Activated B cell treated with CpG ODN at 0.5 μM for 24 hours (primary cell): ENCODE data around the gene RNF19B. TPM values are rescaled to one million over a fixed set of nuclear protein-coding genes. Genes with fewer than 3 reads are reported as not detected.

ENCODE experiments used
- ATAC-seq: fragments of 200-7000 bp; cut with Tn5 transposase; one replicate; pipeline ENCODE4 v1.10.0; 2021; ENCODE audit warnings: low read depth, mild to moderate bottlenecking, moderate library complexity
- CTCF ChIA-PET: fragments of 350-600 bp; sonication (Branson Sonifier 250); formaldehyde crosslinking; loops from one replicate; lab custom pipeline; 2021; ENCODE audit warnings: antibody characterized with exemption; lab: Charles Lee
- POLR2A ChIA-PET: fragments of 350-600 bp; sonication (Branson Sonifier 250); formaldehyde crosslinking; loops from one replicate; lab custom pipeline; 2021; ENCODE audit warnings: antibody characterized with exemption; lab: Charles Lee
- DNase-seq: peaks from one replicate; pipeline ENCODE4 v3.0.0; 2022
- H3K27ac Mint-ChIP-seq: one replicate; pipeline ENCODE4 v1.8.0; 2020; ENCODE audit warnings: mixed read lengths
- H3K27me3 Mint-ChIP-seq: one replicate; pipeline ENCODE4 v1.8.0; 2021; ENCODE audit warnings: mixed read lengths
- H3K36me3 Mint-ChIP-seq: one replicate; pipeline ENCODE4 v1.8.0; 2021; ENCODE audit warnings: low read depth, mixed read lengths
- H3K4me1 Mint-ChIP-seq: one replicate; pipeline ENCODE4 v1.8.0; 2021; ENCODE audit warnings: mixed read lengths
- H3K4me3 Mint-ChIP-seq: one replicate; pipeline ENCODE4 v1.8.0; 2020; ENCODE audit warnings: mild to moderate bottlenecking, mixed read lengths
- H3K9me3 Mint-ChIP-seq: one replicate; pipeline ENCODE4 v1.8.0; 2020; ENCODE audit warnings: mixed read lengths
- intact Hi-C: fragments of 100-400 bp; cut with micrococcal nuclease; formaldehyde crosslinking; loops from one replicate; pipeline ENCODE4 v1.15.1; 2024
- total RNA-seq: library from RNA; stranded (reverse); gene quantifications from 2 replicates; pipeline ENCODE4 v1.2.3, GENCODE V29; 2022
- TF ChIP-seq, protein P1 (sequence below): fragments of 200-600 bp; IDR thresholded peaks from one replicate; pipeline ENCODE4 v1.8.0; 2022; ENCODE audit warnings: antibody characterized with exemption, mild to moderate bottlenecking

RNF19B gene
- total RNA-seq, 1 donor from 2014 or later: 23.6 TPM

DNA sequence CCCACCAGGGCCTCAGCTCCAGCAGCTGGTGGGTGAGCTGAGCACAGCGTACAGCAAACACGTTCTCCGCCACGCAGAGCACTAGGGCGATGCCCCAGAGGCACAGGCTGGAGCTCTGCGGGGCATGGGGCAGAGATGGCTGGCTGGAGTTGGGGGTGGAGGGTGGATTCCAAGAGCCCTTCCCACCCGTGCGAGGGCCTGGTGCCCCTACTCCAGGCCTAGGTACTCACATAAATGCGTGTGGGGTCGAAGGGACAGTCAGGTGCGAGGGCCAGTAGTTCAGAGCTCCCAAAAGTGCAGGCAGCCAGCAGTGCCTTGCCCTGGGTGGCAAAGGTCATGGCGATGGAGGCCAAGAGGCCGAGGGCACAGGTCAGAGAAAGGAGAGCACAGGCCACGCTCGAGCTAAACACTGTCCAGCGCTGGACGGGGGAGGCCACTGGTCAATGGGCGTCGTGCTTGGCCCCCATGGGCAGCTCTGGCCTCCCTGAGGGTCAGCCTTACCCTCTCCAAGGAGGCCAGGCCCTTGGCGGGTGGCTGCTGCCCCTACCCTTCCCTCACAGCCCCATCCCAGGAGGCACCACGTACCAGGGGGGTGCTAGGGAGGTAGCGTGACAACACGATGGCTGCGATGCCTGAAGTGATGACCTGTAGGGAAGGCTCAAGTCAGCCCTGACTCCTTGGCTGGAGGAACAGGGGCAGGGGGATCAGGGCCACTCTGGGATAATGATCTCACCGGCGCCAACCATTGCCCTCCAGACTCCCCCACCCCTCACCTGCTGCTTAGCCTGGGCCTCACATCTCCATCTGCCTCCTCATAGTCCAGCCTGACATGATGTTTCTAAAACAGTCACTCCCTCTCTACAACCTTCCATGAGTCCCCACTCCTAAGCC, 69.0 kb downstream of the RNF19B start:
- CTCF ChIA-PET: interaction anchor here (1.5 kb wide), 1 partner anchor 184 kb away, joined by 3 read pairs; no protein-coding TSS in a partner anchor
- ATAC-seq: no peak
- H3K4me1 Mint-ChIP-seq: peaks cover 18% of the 10 kb centered on the region

DNA sequence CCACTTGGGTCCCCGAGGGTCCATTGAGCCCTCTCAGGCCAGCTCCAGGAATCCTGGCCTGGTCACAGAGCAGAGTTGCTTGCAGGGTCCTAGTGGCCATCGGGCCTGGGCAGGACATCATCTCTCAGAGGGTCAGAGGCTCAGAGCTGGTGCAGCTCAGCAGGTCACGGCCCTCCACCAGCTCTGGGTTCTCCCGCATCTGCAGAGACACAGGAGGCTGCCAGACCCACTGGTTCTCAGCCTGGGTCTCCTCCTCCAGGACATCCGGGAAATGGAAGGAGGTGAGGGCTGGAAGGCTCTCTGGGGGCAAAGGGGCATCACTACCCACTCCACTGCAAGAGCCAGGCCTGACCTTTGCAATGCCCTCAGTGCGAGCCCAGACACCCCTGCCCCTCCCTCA, 69.9 kb downstream of the RNF19B start:
- Mint-ChIP-seq H3K27me3 (peaks cover 46% of the 10 kb centered on the region), H3K27ac (no peak overlapping the region)

More for the DNA sequence above, 69.0 kb downstream of the RNF19B start:
- Mint-ChIP-seq H3K4me3 (no peak overlapping the region), H3K27ac (no peak overlapping the region), H3K27me3 (peaks cover 46% of the 10 kb centered on the region), H3K9me3 (no peaks in the 10 kb centered on the region), H3K36me3 (no peaks in the 10 kb centered on the region)
- TF ChIP-seq, protein P1, sequence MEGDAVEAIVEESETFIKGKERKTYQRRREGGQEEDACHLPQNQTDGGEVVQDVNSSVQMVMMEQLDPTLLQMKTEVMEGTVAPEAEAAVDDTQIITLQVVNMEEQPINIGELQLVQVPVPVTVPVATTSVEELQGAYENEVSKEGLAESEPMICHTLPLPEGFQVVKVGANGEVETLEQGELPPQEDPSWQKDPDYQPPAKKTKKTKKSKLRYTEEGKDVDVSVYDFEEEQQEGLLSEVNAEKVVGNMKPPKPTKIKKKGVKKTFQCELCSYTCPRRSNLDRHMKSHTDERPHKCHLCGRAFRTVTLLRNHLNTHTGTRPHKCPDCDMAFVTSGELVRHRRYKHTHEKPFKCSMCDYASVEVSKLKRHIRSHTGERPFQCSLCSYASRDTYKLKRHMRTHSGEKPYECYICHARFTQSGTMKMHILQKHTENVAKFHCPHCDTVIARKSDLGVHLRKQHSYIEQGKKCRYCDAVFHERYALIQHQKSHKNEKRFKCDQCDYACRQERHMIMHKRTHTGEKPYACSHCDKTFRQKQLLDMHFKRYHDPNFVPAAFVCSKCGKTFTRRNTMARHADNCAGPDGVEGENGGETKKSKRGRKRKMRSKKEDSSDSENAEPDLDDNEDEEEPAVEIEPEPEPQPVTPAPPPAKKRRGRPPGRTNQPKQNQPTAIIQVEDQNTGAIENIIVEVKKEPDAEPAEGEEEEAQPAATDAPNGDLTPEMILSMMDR: no peak
- intact Hi-C loops: no loop called here
- POLR2A ChIA-PET: no interaction called here
- DNase-seq: no peak

DNA sequence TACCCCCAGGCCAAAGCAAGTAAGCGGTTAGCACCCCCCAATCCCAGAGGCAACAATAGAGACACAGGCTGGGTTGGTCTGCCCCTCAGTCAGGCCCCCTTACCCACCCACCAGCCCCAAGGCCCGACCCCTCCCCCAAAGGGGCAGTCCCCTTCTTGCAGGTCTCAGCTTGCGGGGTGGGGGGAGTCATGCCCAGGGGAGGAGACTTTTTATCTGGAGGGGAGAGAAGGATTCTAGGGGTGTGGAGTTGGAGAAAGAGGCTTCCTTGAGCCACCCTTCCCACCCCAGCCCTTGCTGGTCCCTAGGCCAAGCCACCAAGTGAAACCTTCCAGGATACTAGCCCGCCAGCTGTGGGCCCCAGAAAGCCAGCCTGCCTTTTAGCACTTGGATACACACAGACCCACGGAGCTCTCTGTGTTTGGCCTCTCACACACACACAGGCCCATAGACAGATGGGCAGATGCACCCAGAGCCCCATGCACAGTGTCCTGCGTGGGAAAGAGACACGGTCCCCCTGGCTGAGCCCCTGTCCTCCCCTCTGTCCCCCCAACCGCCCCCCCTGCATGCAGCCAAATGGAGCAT, 70.5 kb downstream of the RNF19B start:
- H3K36me3 Mint-ChIP-seq: no peaks in the 10 kb centered on the region
- peak overlapping the region; percentile 70 for H3K4me3 Mint-ChIP-seq
- TF ChIP-seq, protein P1: no peak
- POLR2A ChIA-PET: no interaction called here
- intact Hi-C loops: no loop called here
- peaks cover 17% of the 10 kb centered on the region for H3K4me1 Mint-ChIP-seq
- no peaks in the 10 kb centered on the region for H3K9me3 Mint-ChIP-seq
- H3K27me3 Mint-ChIP-seq: peaks cover 48% of the 10 kb centered on the region
- no peak for ATAC-seq
- H3K27ac Mint-ChIP-seq: no peak overlapping the region
- DNase-seq: no peak
- CTCF ChIA-PET: interaction anchor here (1.5 kb wide), 1 partner anchor 182 kb away, joined by 3 read pairs; no protein-coding TSS in a partner anchor

More for the DNA sequence above, 69.9 kb downstream of the RNF19B start:
- Mint-ChIP-seq H3K9me3 (no peaks in the 10 kb centered on the region), H3K4me3 (no peak overlapping the region), H3K36me3 (no peaks in the 10 kb centered on the region), H3K4me1 (peaks cover 17% of the 10 kb centered on the region)
- no peak for DNase-seq
- TF ChIP-seq, protein P1: no peak
- no peak for ATAC-seq
- intact Hi-C loops: no loop called here
- CTCF ChIA-PET: interaction anchor here (1.5 kb wide), 1 partner anchor 183 kb away, joined by 3 read pairs; no protein-coding TSS in a partner anchor
- POLR2A ChIA-PET: no interaction called here

DNA sequence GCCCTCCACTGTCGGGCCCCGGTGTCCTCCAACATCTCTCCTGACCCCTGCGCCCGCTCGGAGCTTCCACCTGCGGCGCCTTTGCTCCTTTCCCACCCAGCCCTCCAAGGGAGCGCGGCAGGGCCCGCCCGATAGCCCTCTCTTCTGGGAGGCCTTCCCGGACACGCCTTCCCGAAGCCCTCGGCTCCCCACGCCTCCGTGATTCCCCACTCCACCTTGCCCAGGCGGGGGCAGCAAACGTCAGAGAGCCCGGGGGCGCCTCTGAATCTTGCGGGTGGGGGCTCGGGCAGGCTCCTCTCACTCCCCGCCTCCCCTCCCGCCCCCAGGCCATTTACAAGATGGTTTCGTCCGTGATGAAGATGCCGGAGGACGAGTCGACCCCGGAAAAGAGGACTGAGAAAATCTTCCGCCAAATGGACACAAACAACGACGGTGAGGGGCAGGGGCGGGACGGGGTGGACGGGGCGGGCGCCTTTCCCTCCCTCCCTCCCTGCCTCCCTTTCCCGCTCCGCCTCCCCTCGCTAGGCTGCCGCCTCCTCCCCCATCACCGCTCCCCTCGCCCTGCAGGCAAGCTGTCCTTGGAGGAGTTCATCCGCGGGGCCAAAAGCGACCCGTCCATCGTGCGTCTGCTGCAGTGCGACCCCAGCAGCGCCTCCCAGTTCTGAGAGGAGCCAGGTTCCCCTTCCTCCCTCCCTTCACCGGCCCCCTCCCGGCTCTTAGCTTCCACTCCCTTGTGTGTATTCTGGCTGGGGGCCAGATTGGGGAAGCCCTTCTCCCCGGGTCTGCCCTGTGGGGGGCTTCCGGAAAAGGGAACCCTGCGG, 71.2 kb downstream of the RNF19B start:
- ChIA-PET CTCF (interaction anchor here (0.9 to 1.5 kb wide), 3 partner anchors 21 to 182 kb away, joined by 3 to 6 read pairs (median 3); no protein-coding TSS in a partner anchor), POLR2A (interaction anchor here (0.9 kb wide), 1 partner anchor 233 kb away, joined by 3 read pairs; no protein-coding TSS in a partner anchor)
- TF ChIP-seq, protein P1: no peak
- Mint-ChIP-seq H3K36me3 (no peaks in the 10 kb centered on the region), H3K27ac (no peak overlapping the region), H3K9me3 (no peaks in the 10 kb centered on the region), H3K4me1 (peaks cover 17% of the 10 kb centered on the region), H3K27me3 (peaks cover 48% of the 10 kb centered on the region), H3K4me3 (peak overlapping the region; percentile 70)
- DNase-seq (no peak), ATAC-seq (peak; percentile 23)
- intact Hi-C loops: no loop called here
